ENCODE measurements around the gene NELL2. TPM values are rescaled to one million over a fixed set of nuclear protein-coding genes. Genes with fewer than 3 reads are reported as not detected.

NELL2 gene
- total RNA-seq, 4 donors from 2014 or later = 0.23 to 11.4 (median 1.7) TPM

DNA sequence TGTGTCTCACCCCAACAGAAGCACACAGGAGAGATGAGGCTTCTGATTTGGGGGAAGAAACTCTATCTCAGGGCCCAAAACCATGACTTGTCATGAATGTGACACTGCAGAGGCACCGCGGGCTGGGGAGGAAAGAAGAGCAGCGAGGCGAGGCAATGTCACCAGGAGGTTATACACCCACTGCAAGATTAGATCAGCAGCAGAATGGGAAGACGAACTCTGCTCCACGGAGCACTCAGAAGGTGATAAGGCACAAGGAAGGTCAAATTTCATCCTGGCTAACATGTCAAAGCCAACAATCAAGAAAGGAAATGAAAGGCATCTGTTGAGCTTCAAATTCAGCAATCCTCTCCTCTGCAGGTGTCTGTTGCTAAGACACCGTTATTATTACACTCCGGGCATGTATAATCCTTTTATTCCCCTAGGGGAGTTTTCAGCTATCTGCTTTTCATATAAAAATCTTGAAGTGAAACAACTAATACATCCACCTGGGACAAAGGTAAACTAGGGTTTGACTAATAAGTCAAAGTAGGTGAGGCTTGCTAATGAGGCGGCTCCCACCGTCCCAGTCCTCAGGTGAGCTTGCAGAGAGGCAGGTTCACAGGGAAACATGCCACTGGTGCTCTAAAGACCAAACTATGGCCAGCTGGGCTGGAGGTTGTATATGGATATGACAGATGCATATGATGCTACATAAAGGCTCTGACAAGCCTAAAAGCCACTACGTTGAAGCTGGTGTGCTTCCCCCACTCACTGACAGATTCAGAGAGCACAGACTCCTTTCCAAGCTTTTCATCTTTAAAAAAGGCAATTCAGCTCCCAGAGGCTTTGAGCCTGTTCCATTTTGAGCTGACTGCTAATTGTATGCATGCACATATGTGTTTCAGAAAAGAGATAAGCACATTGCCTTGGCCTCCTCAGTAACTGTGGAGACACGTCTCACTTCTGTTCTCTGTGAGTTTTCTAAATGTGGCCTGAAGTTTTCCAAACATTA is 221.2 kb downstream of the NELL2 start:
- WGBS, 2 donors = 29 to 42% methylated on average over 12 of the region's 12 CpGs
- intact Hi-C loops (cut with DNase I) = no loop called here

DNA sequence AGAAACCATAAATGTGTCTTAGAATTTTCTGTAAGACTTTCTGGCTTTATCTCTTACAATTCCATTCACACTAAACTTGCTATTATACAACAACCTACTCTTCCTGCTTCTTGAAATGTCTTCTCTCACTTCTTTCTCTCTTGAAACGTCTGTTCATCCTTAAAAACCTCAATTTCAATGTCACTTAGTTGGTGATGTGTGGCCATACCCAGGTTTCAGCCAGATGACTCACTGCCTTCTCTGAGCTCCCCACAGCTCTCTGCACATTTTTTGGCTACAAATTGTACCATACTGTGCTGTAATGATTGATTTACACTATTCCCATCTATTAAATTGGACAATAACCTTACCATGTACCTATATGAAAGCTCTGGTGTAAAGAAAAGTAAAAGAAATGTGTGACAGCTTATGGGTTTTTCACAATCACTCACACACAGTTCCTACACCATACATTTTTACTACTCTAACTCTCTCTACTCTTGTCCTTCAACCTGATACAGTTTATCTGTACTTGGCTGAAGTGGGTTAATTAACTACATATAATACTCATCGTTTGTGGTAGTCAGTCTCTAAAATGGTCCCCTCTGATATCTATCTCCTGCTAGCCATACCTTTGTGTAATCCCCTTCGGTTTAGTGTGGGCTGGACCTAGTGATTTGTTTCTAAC is 222.1 kb downstream of the NELL2 start:
- Histone ChIP-seq H3K36me3 (no peaks in the 10 kb centered on the region), H3K27me3 (no peaks in the 10 kb centered on the region), H3K4me1 (no peaks in the 10 kb centered on the region), H3K9me3 (no peaks in the 10 kb centered on the region), H3K27ac (no peak overlapping the region), H3K4me3 (no peak overlapping the region)
- WGBS, 2 donors = 39 to 51% methylated on average over 3 of the region's 3 CpGs
- intact Hi-C loops (cut with DNase I) = no loop called here
- DNase-seq = no peak
- no peak for TF ChIP-seq POLR2A (IDR thresholded peaks at IDR 0.05)
- TF ChIP-seq, protein P1, sequence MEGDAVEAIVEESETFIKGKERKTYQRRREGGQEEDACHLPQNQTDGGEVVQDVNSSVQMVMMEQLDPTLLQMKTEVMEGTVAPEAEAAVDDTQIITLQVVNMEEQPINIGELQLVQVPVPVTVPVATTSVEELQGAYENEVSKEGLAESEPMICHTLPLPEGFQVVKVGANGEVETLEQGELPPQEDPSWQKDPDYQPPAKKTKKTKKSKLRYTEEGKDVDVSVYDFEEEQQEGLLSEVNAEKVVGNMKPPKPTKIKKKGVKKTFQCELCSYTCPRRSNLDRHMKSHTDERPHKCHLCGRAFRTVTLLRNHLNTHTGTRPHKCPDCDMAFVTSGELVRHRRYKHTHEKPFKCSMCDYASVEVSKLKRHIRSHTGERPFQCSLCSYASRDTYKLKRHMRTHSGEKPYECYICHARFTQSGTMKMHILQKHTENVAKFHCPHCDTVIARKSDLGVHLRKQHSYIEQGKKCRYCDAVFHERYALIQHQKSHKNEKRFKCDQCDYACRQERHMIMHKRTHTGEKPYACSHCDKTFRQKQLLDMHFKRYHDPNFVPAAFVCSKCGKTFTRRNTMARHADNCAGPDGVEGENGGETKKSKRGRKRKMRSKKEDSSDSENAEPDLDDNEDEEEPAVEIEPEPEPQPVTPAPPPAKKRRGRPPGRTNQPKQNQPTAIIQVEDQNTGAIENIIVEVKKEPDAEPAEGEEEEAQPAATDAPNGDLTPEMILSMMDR (IDR thresholded peaks at IDR 0.05) = no peak

More for the DNA sequence above, 221.2 kb downstream of the NELL2 start:
- H3K36me3 ChIP-seq = no peaks in the 10 kb centered on the region
- no peak overlapping the region for H3K27ac ChIP-seq
- DNase-seq = no peak
- H3K4me3 ChIP-seq = no peak overlapping the region
- H3K4me1 ChIP-seq = no peaks in the 10 kb centered on the region
- no peaks in the 10 kb centered on the region for H3K27me3 ChIP-seq
- no peak for TF ChIP-seq POLR2A (IDR thresholded peaks at IDR 0.05)
- TF ChIP-seq, protein P1 (IDR thresholded peaks at IDR 0.05) = no peak
- no peaks in the 10 kb centered on the region for H3K9me3 ChIP-seq

DNA sequence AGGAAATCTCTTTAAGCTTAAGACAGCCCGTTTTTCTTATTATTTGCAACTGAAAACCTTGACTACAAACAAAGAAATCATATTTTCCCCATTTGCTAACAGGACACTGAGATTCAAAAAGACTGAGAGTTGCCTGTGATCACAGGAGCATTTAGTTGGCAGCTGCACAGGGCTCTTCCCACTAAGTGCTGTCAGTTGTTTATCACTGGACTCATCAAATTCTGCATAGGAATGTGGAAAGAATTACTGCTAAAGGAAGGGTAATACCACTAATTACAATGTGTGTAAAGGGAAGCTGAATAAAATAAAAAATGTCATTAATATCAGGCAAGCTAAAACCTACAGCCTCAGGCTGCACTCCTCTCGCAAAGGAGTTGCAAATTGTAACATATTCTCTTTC is 226.4 kb downstream of the NELL2 start:
- intact Hi-C loops (cut with DNase I) = no loop called here
- no peak for TF ChIP-seq POLR2A (IDR thresholded peaks at IDR 0.05)
- TF ChIP-seq, protein P1 (IDR thresholded peaks at IDR 0.05) = no peak
- WGBS, 2 donors = 45 to 56% methylated on average over 2 of the region's 2 CpGs

DNA sequence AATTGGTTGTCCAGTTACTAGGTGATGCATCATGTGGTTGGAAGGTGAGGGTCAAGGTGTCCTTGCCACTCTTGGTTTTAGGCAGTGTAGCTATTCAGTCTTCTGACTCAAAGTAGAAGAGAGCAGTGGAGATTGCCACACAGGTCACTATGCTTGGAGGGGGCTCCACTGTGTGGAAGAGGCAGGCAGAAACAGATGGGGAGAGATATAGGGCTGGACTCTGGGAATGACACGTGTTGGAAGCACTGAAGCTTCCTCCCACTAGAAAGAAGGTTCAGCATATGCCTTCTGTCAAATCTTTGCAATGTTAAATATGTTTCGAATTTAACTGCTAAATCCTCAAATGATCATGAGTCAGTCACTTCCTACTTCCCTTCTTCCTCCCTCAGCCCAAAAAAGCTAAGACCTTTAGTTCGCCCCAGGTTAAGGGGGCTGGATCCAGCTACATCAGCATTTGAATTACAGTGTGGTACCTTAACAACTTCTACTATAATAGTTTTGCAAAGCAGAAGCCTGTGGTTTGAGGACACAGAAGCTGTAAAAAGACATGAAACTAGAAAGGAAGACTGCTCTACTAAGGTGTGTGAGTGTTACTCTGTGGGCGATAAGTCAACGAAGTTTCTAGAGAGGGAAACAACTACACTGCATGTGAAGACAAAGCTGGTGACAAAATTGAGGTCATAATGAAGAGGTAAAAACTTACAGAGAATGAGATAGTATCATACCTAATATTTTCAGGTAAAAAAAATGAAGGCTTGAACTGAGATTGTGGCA is 228.0 kb downstream of the NELL2 start:
- no peak overlapping the region for H3K27ac ChIP-seq
- WGBS, 2 donors = 68 to 78% methylated on average over 5 of the region's 5 CpGs
- no peak for DNase-seq
- intact Hi-C loops (cut with DNase I) = no loop called here
- no peak overlapping the region for H3K4me3 ChIP-seq
- no peaks in the 10 kb centered on the region for H3K4me1 ChIP-seq
- H3K36me3 ChIP-seq = no peaks in the 10 kb centered on the region
- no peaks in the 10 kb centered on the region for H3K9me3 ChIP-seq
- TF ChIP-seq, protein P1 (IDR thresholded peaks at IDR 0.05) = no peak
- no peak for TF ChIP-seq POLR2A (IDR thresholded peaks at IDR 0.05)
- no peaks in the 10 kb centered on the region for H3K27me3 ChIP-seq

More for the DNA sequence above, 226.4 kb downstream of the NELL2 start:
- Histone ChIP-seq H3K9me3 (no peaks in the 10 kb centered on the region), H3K4me3 (no peak overlapping the region), H3K36me3 (no peaks in the 10 kb centered on the region), H3K4me1 (no peaks in the 10 kb centered on the region), H3K27ac (no peak overlapping the region), H3K27me3 (no peaks in the 10 kb centered on the region)
- no peak for DNase-seq

Data from esophagus squamous epithelium (tissue), 5 donors.